KMS-11 (cell line): ENCODE results near the gene OSCAR.

Experiments
- H2AFZ ChIP-seq: fragments of 200-600 bp; sonication (generic); 2 replicates; pipeline ENCODE4 v1.6.1; 2016; ENCODE audit warnings: antibody characterized with exemption, mixed run types, low read depth
- H3K27ac ChIP-seq: fragments of 200-600 bp; sonication (generic); 2 replicates; pipeline ENCODE4 v1.6.1; 2016; ENCODE audit warnings: mild to moderate bottlenecking, mixed run types
- H3K27me3 ChIP-seq: fragments of 200-600 bp; sonication (generic); 2 replicates; pipeline ENCODE4 v1.6.1; 2017; ENCODE audit warnings: mild to moderate bottlenecking, low read depth, mixed run types, moderate library complexity; ENCODE audit not compliant: insufficient read depth
- H3K36me3 ChIP-seq: fragments of 200-600 bp; sonication (generic); 2 replicates; pipeline ENCODE4 v1.6.1; 2017; ENCODE audit warnings: mild to moderate bottlenecking, mixed run types; ENCODE audit not compliant: insufficient read depth
- H3K4me1 ChIP-seq: fragments of 200-600 bp; sonication (generic); 2 replicates; pipeline ENCODE4 v1.6.1; 2016; ENCODE audit warnings: mild to moderate bottlenecking, low read depth, mixed run types; ENCODE audit not compliant: poor library complexity, severe bottlenecking
- H3K4me2 ChIP-seq: fragments of 200-600 bp; sonication (generic); 2 replicates; pipeline ENCODE4 v1.7.0; 2016; ENCODE audit warnings: mild to moderate bottlenecking, mixed run types
- H3K4me3 ChIP-seq: fragments of 200-600 bp; sonication (generic); IDR thresholded peaks from 2 replicates; pipeline ENCODE4 v1.6.1; 2017; ENCODE audit warnings: low read depth, low read length, mixed read lengths; ENCODE audit not compliant: insufficient read depth
- H3K79me2 ChIP-seq: fragments of 200-600 bp; sonication (generic); 2 replicates; pipeline ENCODE4 v1.6.1; 2016; ENCODE audit warnings: low read depth, mixed run types; ENCODE audit not compliant: insufficient read depth
- H3K9ac ChIP-seq: fragments of 200-600 bp; sonication (generic); 2 replicates; pipeline ENCODE4 v1.6.1; 2016; ENCODE audit warnings: mild to moderate bottlenecking, mixed run types
- H4K20me1 ChIP-seq: fragments of 200-600 bp; sonication (generic); 2 replicates; pipeline ENCODE4 v1.6.1; 2016; ENCODE audit warnings: mild to moderate bottlenecking, mixed run types; ENCODE audit not compliant: insufficient read depth
- TF ChIP-seq, protein P1 (sequence below): fragments of 200-600 bp; sonication (generic); conservative IDR thresholded peaks from 2 replicates; pipeline ENCODE4 v1.6.1; 2017; ENCODE audit warnings: low read depth, mild to moderate bottlenecking, antibody characterized with exemption, low read length, moderate library complexity, mixed read lengths

Gene OSCAR

DNA sequence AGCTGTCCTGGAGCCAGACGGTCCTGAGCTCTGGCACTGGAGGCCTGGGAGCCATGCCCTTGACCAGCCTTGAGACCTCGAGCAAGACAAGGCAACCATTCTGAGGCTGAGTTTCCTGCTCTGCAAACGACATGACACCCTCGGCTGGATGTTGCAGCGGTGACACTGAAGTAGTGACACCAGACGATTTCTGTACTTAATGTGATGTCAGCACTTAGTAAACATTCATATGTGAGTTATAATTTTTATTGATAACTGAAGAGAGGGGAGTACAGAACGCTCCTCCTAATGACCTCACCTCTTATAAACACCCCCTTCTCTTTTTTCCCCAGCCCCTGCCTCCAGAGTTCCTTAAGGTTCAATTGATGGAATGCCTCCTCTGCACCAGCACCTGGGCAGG is 7.9 kb upstream of the OSCAR start:
- no peak overlapping the region for H2AFZ ChIP-seq
- TF ChIP-seq, protein P1, sequence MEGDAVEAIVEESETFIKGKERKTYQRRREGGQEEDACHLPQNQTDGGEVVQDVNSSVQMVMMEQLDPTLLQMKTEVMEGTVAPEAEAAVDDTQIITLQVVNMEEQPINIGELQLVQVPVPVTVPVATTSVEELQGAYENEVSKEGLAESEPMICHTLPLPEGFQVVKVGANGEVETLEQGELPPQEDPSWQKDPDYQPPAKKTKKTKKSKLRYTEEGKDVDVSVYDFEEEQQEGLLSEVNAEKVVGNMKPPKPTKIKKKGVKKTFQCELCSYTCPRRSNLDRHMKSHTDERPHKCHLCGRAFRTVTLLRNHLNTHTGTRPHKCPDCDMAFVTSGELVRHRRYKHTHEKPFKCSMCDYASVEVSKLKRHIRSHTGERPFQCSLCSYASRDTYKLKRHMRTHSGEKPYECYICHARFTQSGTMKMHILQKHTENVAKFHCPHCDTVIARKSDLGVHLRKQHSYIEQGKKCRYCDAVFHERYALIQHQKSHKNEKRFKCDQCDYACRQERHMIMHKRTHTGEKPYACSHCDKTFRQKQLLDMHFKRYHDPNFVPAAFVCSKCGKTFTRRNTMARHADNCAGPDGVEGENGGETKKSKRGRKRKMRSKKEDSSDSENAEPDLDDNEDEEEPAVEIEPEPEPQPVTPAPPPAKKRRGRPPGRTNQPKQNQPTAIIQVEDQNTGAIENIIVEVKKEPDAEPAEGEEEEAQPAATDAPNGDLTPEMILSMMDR = no peak
- H3K36me3 ChIP-seq = peaks cover 3% of the 10 kb centered on the region; the same call in 1 of the 2 replicates
- no peak overlapping the region for H3K4me2 ChIP-seq
- no peak overlapping the region for H3K4me3 ChIP-seq
- H3K9ac ChIP-seq = no peak overlapping the region
- H3K27ac ChIP-seq = no peak overlapping the region
- H3K79me2 ChIP-seq = peaks cover 15% of the 10 kb centered on the region
- no peaks in the 10 kb centered on the region for H4K20me1 ChIP-seq
- H3K4me1 ChIP-seq = peaks cover 11% of the 10 kb centered on the region
- no peaks in the 10 kb centered on the region for H3K27me3 ChIP-seq

DNA sequence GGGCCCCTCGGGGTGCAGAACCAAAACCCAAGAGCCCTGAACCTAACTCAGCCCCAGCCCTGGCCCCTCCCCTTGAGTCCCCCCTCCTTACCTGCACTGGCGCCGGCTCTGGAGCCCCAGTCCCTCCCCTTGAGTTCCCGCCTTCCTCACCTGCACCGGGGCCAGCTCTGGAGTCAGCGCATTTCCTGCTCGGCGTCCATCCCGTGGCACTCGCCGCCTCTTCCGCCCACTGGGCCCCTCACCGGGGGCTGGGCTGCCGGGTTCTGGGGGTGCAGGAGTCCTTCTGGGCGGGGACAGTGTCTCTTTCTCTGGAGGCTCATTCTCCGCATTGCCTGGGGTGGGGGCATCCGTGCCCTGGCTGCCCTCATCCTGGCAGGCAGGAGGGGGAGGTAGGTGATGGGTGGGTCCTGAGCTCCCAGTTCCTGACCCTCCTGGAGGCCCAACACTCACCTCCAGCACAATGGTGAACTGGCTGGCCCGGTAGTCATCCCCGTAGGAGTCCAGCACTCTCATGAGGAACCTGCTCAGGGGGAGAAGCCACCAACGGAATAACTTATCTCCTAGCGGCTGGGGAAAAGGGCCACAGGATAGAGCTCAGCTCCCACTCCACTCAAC is 7.4 kb upstream of the OSCAR start:
- H3K27ac ChIP-seq = no peak overlapping the region
- no peak overlapping the region for H3K9ac ChIP-seq
- no peaks in the 10 kb centered on the region for H3K27me3 ChIP-seq
- H3K4me2 ChIP-seq = no peak overlapping the region
- no peak overlapping the region for H3K4me3 ChIP-seq
- peaks cover 20% of the 10 kb centered on the region for H3K79me2 ChIP-seq
- H4K20me1 ChIP-seq = no peaks in the 10 kb centered on the region
- TF ChIP-seq, protein P1 = no peak
- peaks cover 3% of the 10 kb centered on the region; the same call in 1 of the 2 replicates for H3K36me3 ChIP-seq
- H2AFZ ChIP-seq = no peak overlapping the region
- peaks cover 13% of the 10 kb centered on the region for H3K4me1 ChIP-seq

DNA sequence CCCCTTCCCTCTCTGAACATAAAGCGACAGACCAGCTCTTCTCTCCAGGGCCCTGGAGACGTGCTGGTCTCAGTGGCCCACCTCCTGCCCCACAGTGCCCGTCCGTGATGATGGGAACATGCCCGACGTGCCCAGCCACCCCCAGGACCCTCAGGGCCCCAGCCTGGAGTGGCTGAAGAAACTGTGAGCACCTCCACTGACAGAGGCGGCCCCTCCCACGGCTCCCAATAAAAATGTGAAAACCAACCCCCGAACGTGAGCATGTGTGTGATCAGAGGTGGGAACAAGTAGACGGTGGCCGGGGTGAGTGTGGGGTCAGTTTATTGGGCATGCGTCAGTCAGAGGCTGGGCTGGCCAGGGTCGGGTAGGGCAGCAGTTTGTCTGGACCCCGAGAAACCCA is 6.1 kb upstream of the OSCAR start:
- Histone ChIP-seq H3K79me2 (peaks cover 20% of the 10 kb centered on the region), H3K4me3 (no peak overlapping the region), H3K36me3 (peaks cover 3% of the 10 kb centered on the region; the same call in 1 of the 2 replicates), H3K27ac (no peak overlapping the region), H3K4me2 (no peak overlapping the region), H2AFZ (no peak overlapping the region), H4K20me1 (no peaks in the 10 kb centered on the region), H3K27me3 (no peaks in the 10 kb centered on the region), H3K4me1 (peaks cover 17% of the 10 kb centered on the region), H3K9ac (no peak overlapping the region)
- TF ChIP-seq, protein P1 = no peak

DNA sequence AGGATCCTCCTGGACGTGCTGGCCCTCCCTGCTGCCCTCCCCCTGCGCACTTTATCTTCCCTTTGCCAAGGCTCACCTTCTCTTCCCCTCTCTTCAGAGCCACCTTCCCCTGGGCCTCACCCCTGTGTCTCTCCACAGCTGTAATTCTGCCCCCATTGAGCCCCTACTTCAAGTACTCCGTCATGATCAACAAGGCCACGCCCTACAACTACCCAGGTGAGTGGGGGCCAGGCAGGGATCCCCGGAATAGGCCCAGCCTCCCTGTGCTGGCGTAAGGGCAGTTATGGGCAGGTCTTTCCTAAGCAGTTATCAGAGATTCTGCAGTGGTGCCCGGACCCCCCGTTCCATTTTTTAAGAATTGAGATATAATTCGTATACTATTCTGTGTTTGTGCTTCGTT is 5.2 kb upstream of the OSCAR start:
- TF ChIP-seq, protein P1 = no peak
- H3K4me1 ChIP-seq = peaks cover 17% of the 10 kb centered on the region
- no peak overlapping the region for H3K9ac ChIP-seq
- no peaks in the 10 kb centered on the region for H4K20me1 ChIP-seq
- no peak overlapping the region for H3K27ac ChIP-seq
- no peak overlapping the region for H2AFZ ChIP-seq
- peaks cover 3% of the 10 kb centered on the region; the same call in 1 of the 2 replicates for H3K36me3 ChIP-seq
- no peak overlapping the region for H3K4me3 ChIP-seq
- no peaks in the 10 kb centered on the region for H3K27me3 ChIP-seq
- H3K4me2 ChIP-seq = no peak overlapping the region
- peaks cover 20% of the 10 kb centered on the region for H3K79me2 ChIP-seq
